ENCODE results near the gene MYO18A. TPM values are rescaled to one million over a fixed set of nuclear protein-coding genes. Genes with fewer than 3 reads are reported as not detected.

Gene MYO18A
- polyA plus RNA-seq, 2 donors = 39.1 to 86.4 TPM

GRCh38 chr17:29039764-29040598 lies 140.2 kb downstream of the MYO18A start:
- Histone ChIP-seq H3K9me3 (ENCODE audit: control insufficient read depth in 2 of 2, insufficient read depth in 1 of 2, low read depth in 1 of 2, low read length in 1 of 2) (no peaks in the 10 kb centered on the region), H3K36me3 (ENCODE audit: control insufficient read depth in 2 of 2, insufficient read depth in 2 of 2, low read length in 1 of 2) (no peaks in the 10 kb centered on the region), H3K27ac (ENCODE audit: low read depth in 2 of 2, low read length in 1 of 2) (no peak overlapping the region), H3K27me3 (ENCODE audit: control insufficient read depth in 1 of 2, insufficient read depth in 2 of 2, low read length in 2 of 2) (no peaks in the 10 kb centered on the region), H3K4me3 (ENCODE audit: low read depth in 1 of 2, low read length in 2 of 2) (no peak overlapping the region), H3K4me1 (ENCODE audit: control insufficient read depth in 2 of 2, insufficient read depth in 2 of 2, low read length in 1 of 2) (peaks cover 4 to 5% of the 10 kb centered on the region in 2 donors)
- WGBS, 2 donors = 56 to 69% methylated on average over 12 to 13 of the region's 13 CpGs

DNA sequence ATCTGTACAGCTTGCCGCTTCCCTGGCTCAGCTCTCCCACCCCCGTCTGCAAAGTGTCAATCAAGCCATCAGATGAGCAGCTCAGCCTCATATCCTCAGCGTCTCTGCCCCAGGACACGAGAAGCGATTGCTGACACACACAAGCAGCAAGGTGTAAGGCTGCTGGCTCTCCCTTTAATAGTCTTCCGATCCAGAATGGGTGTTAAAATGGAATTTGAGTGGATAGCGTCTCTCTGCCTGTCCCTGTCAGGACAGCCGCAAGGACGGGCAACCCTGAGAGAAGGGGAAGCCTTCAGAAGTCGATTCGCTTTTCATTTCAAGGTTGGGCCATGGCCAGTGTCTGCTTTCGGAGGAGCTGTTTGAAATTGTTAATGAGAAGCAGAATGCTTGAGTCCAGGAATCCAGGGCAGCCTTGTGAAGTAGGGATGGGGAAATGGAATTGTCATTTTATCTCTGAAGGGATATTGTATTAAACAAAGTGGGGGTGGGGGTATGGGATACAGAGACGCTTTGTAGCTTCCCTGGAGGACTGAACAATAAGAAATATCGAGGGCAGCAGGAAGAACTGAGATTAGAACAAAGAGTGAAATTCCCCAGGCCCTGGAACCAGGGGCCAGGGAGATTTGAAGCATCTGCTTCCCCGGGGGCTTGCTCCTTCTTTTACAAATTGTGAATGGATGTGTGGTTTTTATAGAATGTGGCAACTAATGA lies 142.0 kb downstream of the MYO18A start:
- peaks cover 4 to 5% of the 10 kb centered on the region in 2 donors for H3K4me1 ChIP-seq (ENCODE audit: control insufficient read depth in 2 of 2, insufficient read depth in 2 of 2, low read length in 1 of 2)
- H3K9me3 ChIP-seq (ENCODE audit: control insufficient read depth in 2 of 2, insufficient read depth in 1 of 2, low read depth in 1 of 2, low read length in 1 of 2) = peaks cover 0 to 5% of the 10 kb centered on the region in 2 donors
- no peak overlapping the region for H3K27ac ChIP-seq (ENCODE audit: low read depth in 2 of 2, low read length in 1 of 2)
- H3K36me3 ChIP-seq (ENCODE audit: control insufficient read depth in 2 of 2, insufficient read depth in 2 of 2, low read length in 1 of 2) = no peaks in the 10 kb centered on the region
- no peak overlapping the region for H3K4me3 ChIP-seq (ENCODE audit: low read depth in 1 of 2, low read length in 2 of 2)
- WGBS, 2 donors = 29 to 37% methylated on average over 15 of the region's 15 CpGs
- no peaks in the 10 kb centered on the region for H3K27me3 ChIP-seq (ENCODE audit: control insufficient read depth in 1 of 2, insufficient read depth in 2 of 2, low read length in 2 of 2)

- Histone ChIP-seq H3K36me3 (ENCODE audit: control insufficient read depth in 2 of 2, insufficient read depth in 2 of 2, low read length in 1 of 2) (no peaks in the 10 kb centered on the region), H3K4me3 (ENCODE audit: low read depth in 1 of 2, low read length in 2 of 2) (no peak overlapping the region), H3K27me3 (ENCODE audit: control insufficient read depth in 1 of 2, insufficient read depth in 2 of 2, low read length in 2 of 2) (no peaks in the 10 kb centered on the region), H3K4me1 (ENCODE audit: control insufficient read depth in 2 of 2, insufficient read depth in 2 of 2, low read length in 1 of 2) (peaks cover 0 to under 1% of the 10 kb centered on the region in 2 donors), H3K9me3 (ENCODE audit: control insufficient read depth in 2 of 2, insufficient read depth in 1 of 2, low read depth in 1 of 2, low read length in 1 of 2) (peaks cover 0 to 5% of the 10 kb centered on the region in 2 donors), H3K27ac (ENCODE audit: low read depth in 2 of 2, low read length in 1 of 2) (no peak overlapping the region)
- WGBS, 2 donors = 55 to 68% methylated on average over 10 of the region's 10 CpGs
Measured at GRCh38 chr17:29037739-29038084, 142.5 kb downstream of the MYO18A start.

DNA sequence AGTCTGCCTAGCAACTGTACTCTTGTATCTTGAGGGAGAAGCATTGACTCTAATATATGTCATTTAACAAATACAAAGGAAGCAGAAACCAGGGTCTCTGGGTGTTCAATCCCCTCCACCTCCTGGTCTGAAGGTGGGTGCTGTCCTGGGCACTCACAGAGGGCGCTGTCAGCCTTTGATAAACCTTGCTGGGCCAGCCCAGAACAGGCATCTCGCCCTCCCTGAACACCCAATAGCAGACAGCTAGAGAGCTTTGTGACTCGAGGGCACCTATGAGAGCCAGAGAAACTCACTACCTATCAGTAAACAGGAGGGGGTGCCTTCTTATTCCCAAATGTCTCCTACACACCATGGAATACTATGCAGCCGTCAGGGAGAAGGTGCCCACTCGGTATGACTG lies 143.6 kb downstream of the MYO18A start:
- no peak overlapping the region for H3K27ac ChIP-seq (ENCODE audit: low read depth in 2 of 2, low read length in 1 of 2)
- H3K27me3 ChIP-seq (ENCODE audit: control insufficient read depth in 1 of 2, insufficient read depth in 2 of 2, low read length in 2 of 2) = no peaks in the 10 kb centered on the region
- no peaks in the 10 kb centered on the region for H3K36me3 ChIP-seq (ENCODE audit: control insufficient read depth in 2 of 2, insufficient read depth in 2 of 2, low read length in 1 of 2)
- H3K4me3 ChIP-seq (ENCODE audit: low read depth in 1 of 2, low read length in 2 of 2) = no peak overlapping the region
- WGBS, 2 donors = 73 to 78% methylated on average over 5 of the region's 5 CpGs
- H3K9me3 ChIP-seq (ENCODE audit: control insufficient read depth in 2 of 2, insufficient read depth in 1 of 2, low read depth in 1 of 2, low read length in 1 of 2) = peaks cover 0 to 5% of the 10 kb centered on the region in 2 donors
- H3K4me1 ChIP-seq (ENCODE audit: control insufficient read depth in 2 of 2, insufficient read depth in 2 of 2, low read length in 1 of 2) = no peaks in the 10 kb centered on the region

- Histone ChIP-seq H3K27me3 (ENCODE audit: control insufficient read depth in 1 of 2, insufficient read depth in 2 of 2, low read length in 2 of 2) (no peaks in the 10 kb centered on the region), H3K9me3 (ENCODE audit: control insufficient read depth in 2 of 2, insufficient read depth in 1 of 2, low read depth in 1 of 2, low read length in 1 of 2) (peaks cover 0 to 5% of the 10 kb centered on the region in 2 donors), H3K36me3 (ENCODE audit: control insufficient read depth in 2 of 2, insufficient read depth in 2 of 2, low read length in 1 of 2) (no peaks in the 10 kb centered on the region), H3K4me1 (ENCODE audit: control insufficient read depth in 2 of 2, insufficient read depth in 2 of 2, low read length in 1 of 2) (no peaks in the 10 kb centered on the region), H3K4me3 (ENCODE audit: low read depth in 1 of 2, low read length in 2 of 2) (no peak overlapping the region), H3K27ac (ENCODE audit: low read depth in 2 of 2, low read length in 1 of 2) (no peak overlapping the region)
- WGBS, 2 donors = 35 to 53% methylated on average over 1 of the region's 1 CpG
Measured at GRCh38 chr17:29034510-29034909, 145.7 kb downstream of the MYO18A start.

- Histone ChIP-seq H3K4me3 (ENCODE audit: low read depth in 1 of 2, low read length in 2 of 2) (no peak overlapping the region), H3K27ac (ENCODE audit: low read depth in 2 of 2, low read length in 1 of 2) (no peak overlapping the region), H3K27me3 (ENCODE audit: control insufficient read depth in 1 of 2, insufficient read depth in 2 of 2, low read length in 2 of 2) (no peaks in the 10 kb centered on the region), H3K36me3 (ENCODE audit: control insufficient read depth in 2 of 2, insufficient read depth in 2 of 2, low read length in 1 of 2) (no peaks in the 10 kb centered on the region), H3K9me3 (ENCODE audit: control insufficient read depth in 2 of 2, insufficient read depth in 1 of 2, low read depth in 1 of 2, low read length in 1 of 2) (peaks cover 0 to 5% of the 10 kb centered on the region in 2 donors), H3K4me1 (ENCODE audit: control insufficient read depth in 2 of 2, insufficient read depth in 2 of 2, low read length in 1 of 2) (no peaks in the 10 kb centered on the region)
- WGBS, 2 donors = 35 to 39% methylated on average over 6 of the region's 6 CpGs
Measured at GRCh38 chr17:29032857-29033197, 147.4 kb downstream of the MYO18A start.

- Histone ChIP-seq H3K4me3 (ENCODE audit: low read depth in 1 of 2, low read length in 2 of 2) (no peak overlapping the region), H3K27ac (ENCODE audit: low read depth in 2 of 2, low read length in 1 of 2) (no peak overlapping the region), H3K27me3 (ENCODE audit: control insufficient read depth in 1 of 2, insufficient read depth in 2 of 2, low read length in 2 of 2) (no peaks in the 10 kb centered on the region), H3K36me3 (ENCODE audit: control insufficient read depth in 2 of 2, insufficient read depth in 2 of 2, low read length in 1 of 2) (no peaks in the 10 kb centered on the region), H3K9me3 (ENCODE audit: control insufficient read depth in 2 of 2, insufficient read depth in 1 of 2, low read depth in 1 of 2, low read length in 1 of 2) (peaks cover 0 to 5% of the 10 kb centered on the region in 2 donors), H3K4me1 (ENCODE audit: control insufficient read depth in 2 of 2, insufficient read depth in 2 of 2, low read length in 1 of 2) (no peaks in the 10 kb centered on the region)
- 27 to 37% methylated on average over 11 of the region's 11 CpGs for WGBS, 2 donors
Measured at GRCh38 chr17:29032013-29032856, 148.0 kb downstream of the MYO18A start.

DNA sequence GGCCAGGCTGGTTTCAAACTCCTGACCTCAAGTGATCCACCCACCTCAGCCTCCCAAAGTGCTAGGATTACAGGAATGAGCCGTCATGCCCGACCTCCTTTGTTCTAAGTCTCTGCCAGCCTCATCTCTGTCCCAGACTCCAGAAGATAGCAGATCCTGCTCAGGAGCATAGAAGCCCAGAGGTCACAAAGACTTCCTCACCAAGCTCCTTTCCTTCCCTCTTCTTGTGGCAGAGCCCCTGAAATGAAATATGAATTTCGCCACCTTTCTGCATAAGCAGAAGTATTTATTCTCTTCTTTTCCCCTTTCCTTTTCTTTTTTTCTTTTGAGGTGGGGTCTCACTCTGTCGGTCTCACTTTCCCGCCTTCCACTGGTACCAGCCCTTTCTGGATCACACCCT lies 148.7 kb downstream of the MYO18A start:
- Histone ChIP-seq H3K36me3 (ENCODE audit: control insufficient read depth in 2 of 2, insufficient read depth in 2 of 2, low read length in 1 of 2) (no peaks in the 10 kb centered on the region), H3K27ac (ENCODE audit: low read depth in 2 of 2, low read length in 1 of 2) (no peak overlapping the region), H3K9me3 (ENCODE audit: control insufficient read depth in 2 of 2, insufficient read depth in 1 of 2, low read depth in 1 of 2, low read length in 1 of 2) (peaks cover 0 to 5% of the 10 kb centered on the region in 2 donors), H3K4me3 (ENCODE audit: low read depth in 1 of 2, low read length in 2 of 2) (no peak overlapping the region), H3K27me3 (ENCODE audit: control insufficient read depth in 1 of 2, insufficient read depth in 2 of 2, low read length in 2 of 2) (no peaks in the 10 kb centered on the region), H3K4me1 (ENCODE audit: control insufficient read depth in 2 of 2, insufficient read depth in 2 of 2, low read length in 1 of 2) (no peaks in the 10 kb centered on the region)
- 48 to 59% methylated on average over 5 of the region's 5 CpGs for WGBS, 2 donors

DNA sequence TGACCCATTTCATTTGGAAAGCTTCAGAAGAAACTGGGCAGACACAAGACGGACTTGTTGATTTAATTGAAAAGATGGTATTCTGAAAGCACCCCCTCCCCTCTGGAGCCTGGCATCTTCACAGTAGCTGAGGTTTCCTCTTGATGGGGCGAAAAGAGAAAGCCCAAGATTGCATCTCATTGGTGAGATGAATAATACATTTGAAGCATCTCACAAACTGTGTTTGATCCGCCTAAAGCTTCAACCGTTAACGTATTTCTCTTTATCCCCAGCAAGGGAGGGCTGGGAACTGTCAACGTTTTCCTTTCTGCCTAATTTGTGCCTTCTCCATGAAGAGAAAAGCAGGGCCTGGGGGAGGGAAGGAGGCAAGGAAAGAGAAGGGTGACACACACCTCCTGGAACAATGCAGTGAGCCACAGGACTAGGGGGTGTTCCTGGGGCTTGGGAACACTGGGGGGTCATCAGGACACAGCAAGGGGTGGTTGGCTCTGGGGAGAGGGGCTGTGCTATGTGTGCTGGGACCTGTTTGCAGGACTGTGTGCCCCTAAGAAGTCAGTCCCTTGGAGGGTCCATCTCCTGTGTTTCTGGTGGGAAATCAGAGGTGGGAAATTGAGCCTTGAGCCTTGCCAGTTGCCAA lies 155.8 kb downstream of the MYO18A start:
- Histone ChIP-seq H3K27me3 (ENCODE audit: control insufficient read depth in 1 of 2, insufficient read depth in 2 of 2, low read length in 2 of 2) (peaks cover 0 to 3% of the 10 kb centered on the region in 2 donors), H3K36me3 (ENCODE audit: control insufficient read depth in 2 of 2, insufficient read depth in 2 of 2, low read length in 1 of 2) (no peaks in the 10 kb centered on the region), H3K4me3 (ENCODE audit: low read depth in 1 of 2, low read length in 2 of 2) (no peak overlapping the region), H3K27ac (ENCODE audit: low read depth in 2 of 2, low read length in 1 of 2) (no peak overlapping the region), H3K9me3 (ENCODE audit: control insufficient read depth in 2 of 2, insufficient read depth in 1 of 2, low read depth in 1 of 2, low read length in 1 of 2) (no peaks in the 10 kb centered on the region), H3K4me1 (ENCODE audit: control insufficient read depth in 2 of 2, insufficient read depth in 2 of 2, low read length in 1 of 2) (peaks cover 4 to 6% of the 10 kb centered on the region in 2 donors)
- WGBS, 2 donors = 75 to 77% methylated on average over 6 of the region's 6 CpGs

All from esophagus (tissue), 2 donors.